Ovary (tissue), 3 donors: ENCODE measurements around the gene SLC2A6.

Experiments used
- CTCF ChIP-seq, 3 donors: fragments of 450-650 bp in 2 of 3; fragments of 200-600 bp in 1 of 3; IDR thresholded peaks; one replicate each; pipeline versions ENCODE4 v1.5.1 to v1.8.0; 2016 to 2022; ENCODE audit warnings: antibody characterized with exemption in 3 of 3, mild to moderate bottlenecking in 1 of 3
- POLR2A ChIP-seq: fragments of 450-650 bp; IDR thresholded peaks from one replicate; pipeline ENCODE4 v1.6.1; 2017; ENCODE audit warnings: antibody characterized with exemption, mild to moderate bottlenecking, moderate library complexity
- donor health status: DM: no; HTN: no; CAD: no.

GRCh38 chr9:133521122-133522072 is 42.5 kb upstream of the SLC2A6 start:
- TF ChIP-seq CTCF (IDR thresholded peaks at IDR 0.05) (no peak), POLR2A (no peak)
